Activated CD4-positive, alpha-beta T cell treated with anti-CD3 and anti-CD28 coated beads, Interleukin-2, amount 50 U/mL, for 4 hours (primary cell): Measurements from ENCODE around the gene ELK3.
A peak's percentile ranks its signal among the peaks of the same experiment; 100 is the strongest.

Experiments used
- DNase-seq, 2 experiments: peaks; one replicate each; pipeline ENCODE4 v3.0.0-alpha.2; 2020

The ELK3 gene

GRCh38 chr12:96237465-96238077, 43.4 kb downstream of the ELK3 start:
- peak; percentile 43 to 52 for DNase-seq

- DNase-seq = no peak
Observed at GRCh38 chr12:96238336-96239047, 44.3 kb downstream of the ELK3 start.

GRCh38 chr12:96239711-96240635, 45.8 kb downstream of the ELK3 start:
- DNase-seq = no peak

GRCh38 chr12:96240656-96241055, 46.5 kb downstream of the ELK3 start:
- no peak for DNase-seq

- DNase-seq = no peak
Observed at GRCh38 chr12:96241431-96241830, 47.3 kb downstream of the ELK3 start.

GRCh38 chr12:96241846-96242256, 47.7 kb downstream of the ELK3 start:
- DNase-seq = peak; percentile 42 to 46

GRCh38 chr12:96242597-96242996, 48.4 kb downstream of the ELK3 start:
- DNase-seq = no peak

GRCh38 chr12:96244826-96245225, 50.7 kb downstream of the ELK3 start:
- DNase-seq = no peak

GRCh38 chr12:96246926-96247505, 52.8 kb downstream of the ELK3 start:
- no peak for DNase-seq

GRCh38 chr12:96247563-96247962, 53.4 kb downstream of the ELK3 start:
- no peak for DNase-seq

GRCh38 chr12:96248136-96248931, 54.2 kb downstream of the ELK3 start:
- DNase-seq = no peak

GRCh38 chr12:96249196-96250118, 55.3 kb downstream of the ELK3 start:
- DNase-seq = no peak

- DNase-seq = no peak
Observed at GRCh38 chr12:96250119-96250685, 56.0 kb downstream of the ELK3 start.

GRCh38 chr12:96255077-96255476, 60.9 kb downstream of the ELK3 start:
- DNase-seq = no peak

- DNase-seq = no peak
Observed at GRCh38 chr12:96256672-96257361, 62.6 kb downstream of the ELK3 start.

GRCh38 chr12:96257550-96258103, 63.5 kb downstream of the ELK3 start:
- no peak for DNase-seq

GRCh38 chr12:96258104-96258961, 64.2 kb downstream of the ELK3 start:
- DNase-seq = no peak

GRCh38 chr12:96260231-96260630, 66.1 kb downstream of the ELK3 start:
- DNase-seq = no peak

- no peak for DNase-seq
Observed at GRCh38 chr12:96260644-96261043, 66.5 kb downstream of the ELK3 start.
